ENCODE data around the gene CDH12. TPM values are rescaled to one million over a fixed set of nuclear protein-coding genes. Genes with fewer than 3 reads are reported as not detected.

The CDH12 gene
- total and polyA plus RNA-seq, 10 of the 15 experiments (the other 5 are each of a cell fraction or from before 2014, with no cell fraction given): 0.03 to 0.16 TPM; not detected in 8

GRCh38 chr5:22411554-22412349, 441.4 kb downstream of the CDH12 start:
- FAIRE-seq: no peak

More at GRCh38 chr5:22411554-22412349, 441.4 kb downstream of the CDH12 start:
- no peak overlapping the region for H3K4me2 ChIP-seq (ENCODE audit: control insufficient read depth, insufficient read depth)
- no peaks in the 10 kb centered on the region for H3K36me3 ChIP-seq (ENCODE audit: control insufficient read depth in 2 of 2, insufficient read depth in 2 of 2, low read length in 1 of 2)
- WGBS (ENCODE audit: insufficient coverage, insufficient replicate concordance, low lambda C conversion rate, missing lambda C conversion rate): 1% methylated on average over 4 of the region's 4 CpGs
- no peaks in the 10 kb centered on the region for H3K27me3 ChIP-seq (replicated peaks in 1 of 2; ENCODE audit: control insufficient read depth in 2 of 2, insufficient read depth in 2 of 2, low read length in 1 of 2)
- no peaks in the 10 kb centered on the region for H3K9me3 ChIP-seq (replicated peaks; ENCODE audit: control insufficient read depth, insufficient read depth, low read length)
- H3K4me3 ChIP-seq: no peak overlapping the region
- SMC1A ChIA-PET (ENCODE audit: uncharacterized antibody, unreplicated experiment): interaction anchor here (0.7 kb wide), 1 partner anchor 1733 kb away, joined by 3 read pairs; no protein-coding TSS in a partner anchor
- H2AFZ ChIP-seq (ENCODE audit: control insufficient read depth, low read depth, low read length): no peak overlapping the region
- H3K4me1 ChIP-seq (ENCODE audit: control insufficient read depth, insufficient read depth, low read length): no peaks in the 10 kb centered on the region
- in situ Hi-C loops (cut with MboI): no loop called here
- RAD21 ChIA-PET (ENCODE audit: unreplicated experiment): no interaction called here
- no peak overlapping the region for H3K27ac ChIP-seq (ENCODE audit: control insufficient read depth, insufficient read depth)
- H4K20me1 ChIP-seq (ENCODE audit: control insufficient read depth, insufficient read depth): no peaks in the 10 kb centered on the region
- CTCF ChIA-PET: no interaction called here
- POLR2A ChIA-PET: no interaction called here
- intact Hi-C loops (cut with micrococcal nuclease; ENCODE audit: unreplicated experiment): no loop called here
- no peak overlapping the region for H3K9ac ChIP-seq (ENCODE audit: control insufficient read depth, insufficient read depth, low read length)
- no peak for ATAC-seq
- H3K79me2 ChIP-seq (ENCODE audit: control insufficient read depth, insufficient read depth, low read length): no peaks in the 10 kb centered on the region
- TF ChIP-seq NFXL1 (IDR thresholded peaks at IDR 0.05; ENCODE audit: borderline replicate concordance): no peak
- TF ChIP-seq RFX5 (IDR thresholded peaks at IDR 0.05; ENCODE audit: low read depth, low read length): no peak
- no peak for TF ChIP-seq EP300 (IDR thresholded peaks at IDR 0.05; ENCODE audit: borderline replicate concordance in 1 of 2, control insufficient read depth in 1 of 2, low read depth in 2 of 2, low read length in 2 of 2)
- no peak for TF ChIP-seq PML (IDR thresholded peaks at IDR 0.05; ENCODE audit: low read length)
- no peak for TF ChIP-seq ZBED1 (IDR thresholded peaks at IDR 0.05; ENCODE audit: borderline replicate concordance)
- TF ChIP-seq MLLT1 (IDR thresholded peaks at IDR 0.05): no peak
- TF ChIP-seq ZBTB11 (CRISPR knock-in tag; IDR thresholded peaks at IDR 0.05): no peak
- no peak for DNase-seq (ENCODE audit: low read depth, low spot score)
- no TSS peak for BruUV-seq (replicated peaks)

Data from GM12878 (cell line).